Measurements from ENCODE around the gene ATG9B. TPM values are rescaled to one million over a fixed set of nuclear protein-coding genes. Genes with fewer than 3 reads are reported as not detected.

Gene ATG9B
- total RNA-seq, 1 donor from 2014 or later = under 0.01 TPM

- FAIRE-seq (no peak), DNase-seq (ENCODE audit: low read depth) (no peak)
- Histone ChIP-seq H3K36me3 (ENCODE audit: control insufficient read depth, insufficient read depth, low read length) (no peaks in the 10 kb centered on the region), H3K27me3 (ENCODE audit: control insufficient read depth, insufficient read depth, low read length) (peaks cover 15% of the 10 kb centered on the region), H3K4me3 (ENCODE audit: low read depth, low read length) (no peak overlapping the region)
- no peak for TF ChIP-seq CTCF (IDR thresholded peaks at IDR 0.05; ENCODE audit: insufficient read depth, low read length, severe bottlenecking)
These were observed 7.4 kb downstream of the ATG9B start for GRCh38 chr7:151016942-151017341.

GRCh38 chr7:151016505-151016904 lies 7.8 kb downstream of the ATG9B start:
- DNase-seq (ENCODE audit: low read depth) (no peak), FAIRE-seq (no peak)
- TF ChIP-seq CTCF (IDR thresholded peaks at IDR 0.05; ENCODE audit: insufficient read depth, low read length, severe bottlenecking) = no peak
- Histone ChIP-seq H3K4me3 (ENCODE audit: low read depth, low read length) (no peak overlapping the region), H3K27me3 (ENCODE audit: control insufficient read depth, insufficient read depth, low read length) (peaks cover 15% of the 10 kb centered on the region), H3K36me3 (ENCODE audit: control insufficient read depth, insufficient read depth, low read length) (no peaks in the 10 kb centered on the region)

GRCh38 chr7:151015967-151016366 lies 8.3 kb downstream of the ATG9B start:
- peaks cover 15% of the 10 kb centered on the region for H3K27me3 ChIP-seq (ENCODE audit: control insufficient read depth, insufficient read depth, low read length)
- H3K4me3 ChIP-seq (ENCODE audit: low read depth, low read length) = no peak overlapping the region
- FAIRE-seq (no peak), DNase-seq (ENCODE audit: low read depth) (no peak)
- no peaks in the 10 kb centered on the region for H3K36me3 ChIP-seq (ENCODE audit: control insufficient read depth, insufficient read depth, low read length)
- TF ChIP-seq CTCF (IDR thresholded peaks at IDR 0.05; ENCODE audit: insufficient read depth, low read length, severe bottlenecking) = no peak

GRCh38 chr7:151014950-151015349 lies 9.3 kb downstream of the ATG9B start:
- H3K36me3 ChIP-seq (ENCODE audit: control insufficient read depth, insufficient read depth, low read length) = no peaks in the 10 kb centered on the region
- DNase-seq (ENCODE audit: low read depth) (peak; percentile 43), FAIRE-seq (no peak)
- H3K4me3 ChIP-seq (ENCODE audit: low read depth, low read length) = no peak overlapping the region
- no peak for TF ChIP-seq CTCF (IDR thresholded peaks at IDR 0.05; ENCODE audit: insufficient read depth, low read length, severe bottlenecking)
- H3K27me3 ChIP-seq (ENCODE audit: control insufficient read depth, insufficient read depth, low read length) = peaks cover 15% of the 10 kb centered on the region

GRCh38 chr7:151013733-151014497 lies 10.4 kb downstream of the ATG9B start:
- TF ChIP-seq CTCF (IDR thresholded peaks at IDR 0.05; ENCODE audit: insufficient read depth, low read length, severe bottlenecking) = peak; percentile 8
- DNase-seq (ENCODE audit: low read depth) (no peak), FAIRE-seq (no peak)
- Histone ChIP-seq H3K36me3 (ENCODE audit: control insufficient read depth, insufficient read depth, low read length) (no peaks in the 10 kb centered on the region), H3K4me3 (ENCODE audit: low read depth, low read length) (peak overlapping the region; percentile 4), H3K27me3 (ENCODE audit: control insufficient read depth, insufficient read depth, low read length) (peaks cover 12% of the 10 kb centered on the region)

GRCh38 chr7:151013356-151013732 lies 10.9 kb downstream of the ATG9B start:
- FAIRE-seq (no peak), DNase-seq (ENCODE audit: low read depth) (no peak)
- Histone ChIP-seq H3K36me3 (ENCODE audit: control insufficient read depth, insufficient read depth, low read length) (no peaks in the 10 kb centered on the region), H3K4me3 (ENCODE audit: low read depth, low read length) (no peak overlapping the region), H3K27me3 (ENCODE audit: control insufficient read depth, insufficient read depth, low read length) (peaks cover 10% of the 10 kb centered on the region)
- no peak for TF ChIP-seq CTCF (IDR thresholded peaks at IDR 0.05; ENCODE audit: insufficient read depth, low read length, severe bottlenecking)

All from bronchial epithelial cell (primary cell).